Neuronal stem cell (in vitro differentiated cells): ENCODE results near the gene IFT22.
"Not testable (repeated sequence)": the region's sequence is repeated elsewhere in the genome, so short reads cannot be mapped to it uniquely, and the experiment has no call there.

Source experiments
- DNase-seq: peaks from one replicate; pipeline ENCODE4 v3.0.0-alpha.2; 2013; ENCODE audit warnings: low spot score
- H2AFZ ChIP-seq: one replicate; pipeline ENCODE4 v1.6.1; 2013; ENCODE audit warnings: mild to moderate bottlenecking, low read length, inconsistent platforms
- H2AK5ac ChIP-seq: 2 replicates; pipeline ENCODE4 v1.6.1; 2013; ENCODE audit warnings: low read depth, mild to moderate bottlenecking, inconsistent platforms, low read length, moderate library complexity, mixed read lengths
- H2BK120ac ChIP-seq: 2 replicates; pipeline ENCODE4 v1.6.1; 2013; ENCODE audit warnings: low read depth, mild to moderate bottlenecking, inconsistent platforms, low read length, moderate library complexity, mixed read lengths
- H2BK12ac ChIP-seq: one replicate; pipeline ENCODE4 v1.6.1; 2013; ENCODE audit warnings: low read length, inconsistent platforms
- H2BK15ac ChIP-seq: 2 replicates; pipeline ENCODE4 v1.6.1; 2013; ENCODE audit warnings: mild to moderate bottlenecking, low read length, inconsistent platforms, mixed read lengths
- H2BK5ac ChIP-seq: one replicate; pipeline ENCODE4 v1.6.1; 2013; ENCODE audit warnings: inconsistent platforms, mild to moderate bottlenecking, low read length, moderate library complexity
- H3K14ac ChIP-seq: one replicate; pipeline ENCODE4 v1.6.1; 2013; ENCODE audit warnings: low read length, inconsistent platforms
- H3K18ac ChIP-seq: 2 replicates; pipeline ENCODE4 v1.6.1; 2013; ENCODE audit warnings: low read length, inconsistent platforms
- H3K23ac ChIP-seq: 2 replicates; pipeline ENCODE4 v1.6.1; 2013; ENCODE audit warnings: low read depth, mild to moderate bottlenecking, mixed read lengths, low read length, inconsistent platforms; ENCODE audit not compliant: poor library complexity
- H3K27ac ChIP-seq: replicated peaks from 3 replicates; pipeline ENCODE4 v1.5.1; 2013; ENCODE audit warnings: low read length, inconsistent platforms
- H3K27me3 ChIP-seq, 3 experiments: 2 replicates each; pipeline ENCODE4 v1.6.1; 2013; ENCODE audit warnings: low read length in 3 of 3, mild to moderate bottlenecking in 2 of 3, inconsistent platforms in 1 of 3, low read depth in 1 of 3, mixed read lengths in 1 of 3, moderate library complexity in 1 of 3; ENCODE audit not compliant: control insufficient read depth in 3 of 3, insufficient read depth in 3 of 3
- H3K36me3 ChIP-seq, 2 donors: replicated peaks in 1 of 2; 2 replicates each; pipeline ENCODE4 v1.6.1; 2013; ENCODE audit warnings: low read length in 2 of 2; ENCODE audit not compliant: control insufficient read depth in 2 of 2, insufficient read depth in 2 of 2
- H3K4ac ChIP-seq: 2 replicates; pipeline ENCODE4 v1.6.1; 2013; ENCODE audit warnings: inconsistent platforms, mild to moderate bottlenecking, low read length, moderate library complexity
- H3K4me1 ChIP-seq, 2 donors: 1 replicate in 1 of 2; 2 replicates in 1 of 2; pipeline ENCODE4 v1.6.1; 2013; ENCODE audit warnings: low read length in 2 of 2, low read depth in 1 of 2; ENCODE audit not compliant: control insufficient read depth in 2 of 2, insufficient read depth in 1 of 2
- H3K4me2 ChIP-seq: one replicate; pipeline ENCODE4 v1.6.1; 2013; ENCODE audit warnings: mild to moderate bottlenecking, low read length, inconsistent platforms; ENCODE audit not compliant: insufficient read depth, poor library complexity, severe bottlenecking
- H3K4me3 ChIP-seq, 2 donors: 2 replicates each; pipeline ENCODE4 v1.5.1; 2013; ENCODE audit warnings: low read length in 2 of 2, mild to moderate bottlenecking in 2 of 2, inconsistent platforms in 1 of 2, moderate library complexity in 1 of 2
- H3K79me1 ChIP-seq: one replicate; pipeline ENCODE4 v1.6.1; 2013; ENCODE audit warnings: low read depth, mild to moderate bottlenecking, inconsistent platforms, low read length, moderate library complexity
- H3K9ac ChIP-seq: one replicate; pipeline ENCODE4 v1.6.1; 2013; ENCODE audit warnings: mild to moderate bottlenecking, low read depth, low read length, inconsistent platforms; ENCODE audit not compliant: poor library complexity
- H3K9me3 ChIP-seq, 2 donors: replicated peaks in 1 of 2; 2 replicates each; pipeline versions ENCODE3 to v1.6.1; 2013; ENCODE audit warnings: low read length in 2 of 2, mild to moderate bottlenecking in 2 of 2, inconsistent platforms in 1 of 2, low read depth in 1 of 2, mixed read lengths in 1 of 2, moderate library complexity in 1 of 2; ENCODE audit not compliant: control insufficient read depth in 2 of 2, insufficient read depth in 1 of 2
- H4K8ac ChIP-seq: one replicate; pipeline ENCODE4 v1.6.1; 2013; ENCODE audit warnings: low read depth, mild to moderate bottlenecking, inconsistent platforms, low read length, moderate library complexity
- H4K91ac ChIP-seq: one replicate; pipeline ENCODE4 v1.6.1; 2013; ENCODE audit warnings: low read length, low read depth, mild to moderate bottlenecking, inconsistent platforms; ENCODE audit not compliant: poor library complexity
- WGBS, 2 donors: extraction: QIAGEN DNeasy Blood & Tissue Kit; methylation state at CpG; one replicate each; pipeline ENCODE4 v1.1.7; 2013; ENCODE audit warnings: missing lambda C conversion rate in 2 of 2, mixed read lengths in 1 of 2; ENCODE audit not compliant: insufficient read length in 2 of 2, insufficient replicate concordance in 1 of 2; ENCODE audit errors: extremely low coverage in 2 of 2; 5-methylcytosine and 5-hydroxymethylcytosine counted together

IFT22 gene

DNA sequence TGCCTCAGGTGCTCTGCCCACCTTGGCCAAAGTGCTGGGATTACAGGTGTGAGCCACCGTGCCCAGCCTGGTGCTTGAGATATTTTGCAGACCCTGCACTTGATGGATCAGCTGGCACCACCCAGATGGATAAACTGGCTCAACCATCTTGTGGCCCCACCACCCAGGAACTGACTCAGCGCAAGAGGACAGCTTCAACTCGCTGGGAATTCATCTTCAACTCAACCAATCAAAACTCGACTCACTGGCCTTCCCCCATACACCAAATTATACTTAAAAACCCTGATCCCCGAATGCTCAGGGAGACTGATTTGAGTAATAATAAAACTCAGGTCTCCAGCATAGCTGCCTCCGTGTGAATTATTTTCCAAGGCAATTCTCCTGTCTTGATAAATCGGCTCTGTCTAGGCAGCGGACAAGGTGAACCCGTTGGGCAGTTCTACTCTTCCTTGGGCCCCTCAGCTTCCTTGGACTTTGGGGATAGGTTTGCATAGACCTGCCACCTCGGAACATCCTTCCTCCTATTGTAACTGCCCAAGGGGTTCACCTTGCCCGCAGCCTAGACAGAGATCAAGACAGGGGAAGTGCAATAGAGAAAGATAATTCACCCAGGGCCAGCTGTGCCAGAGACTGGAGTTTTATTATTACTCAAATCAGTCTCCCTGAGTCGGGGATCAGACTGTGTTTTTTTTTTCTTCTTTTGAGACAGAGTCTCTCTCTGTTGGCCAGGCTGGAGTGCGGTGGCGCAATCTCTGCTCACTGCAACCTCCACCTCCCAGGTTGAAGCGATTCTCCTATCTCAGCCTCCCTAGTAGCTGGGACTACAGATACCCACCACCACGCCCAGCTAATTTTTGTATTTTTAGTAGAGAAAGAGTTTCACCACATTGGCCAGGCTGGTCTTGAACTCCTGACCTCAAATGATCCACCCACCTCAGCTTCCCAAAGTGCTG is 28.3 kb downstream of the IFT22 start:
- H3K27me3 ChIP-seq, result peaks cover 0 to 53% (median 14%) of the 10 kb centered on the region in 3 experiments
- not testable (repeated sequence) for H2AFZ ChIP-seq, H4K91ac ChIP-seq, H2BK15ac ChIP-seq, H3K9me3 ChIP-seq, H2BK5ac ChIP-seq, H4K8ac ChIP-seq, H3K23ac ChIP-seq, H3K14ac ChIP-seq, H3K4me2 ChIP-seq, H3K4me1 ChIP-seq, H3K4me3 ChIP-seq, DNase-seq, H3K79me1 ChIP-seq, H3K18ac ChIP-seq, H2BK120ac ChIP-seq, H2BK12ac ChIP-seq, H3K4ac ChIP-seq, H3K27ac ChIP-seq, H3K9ac ChIP-seq, H2AK5ac ChIP-seq, H3K36me3 ChIP-seq
- WGBS, 2 donors, result no CpG with 5 or more reads among the region's 16 CpGs

DNA sequence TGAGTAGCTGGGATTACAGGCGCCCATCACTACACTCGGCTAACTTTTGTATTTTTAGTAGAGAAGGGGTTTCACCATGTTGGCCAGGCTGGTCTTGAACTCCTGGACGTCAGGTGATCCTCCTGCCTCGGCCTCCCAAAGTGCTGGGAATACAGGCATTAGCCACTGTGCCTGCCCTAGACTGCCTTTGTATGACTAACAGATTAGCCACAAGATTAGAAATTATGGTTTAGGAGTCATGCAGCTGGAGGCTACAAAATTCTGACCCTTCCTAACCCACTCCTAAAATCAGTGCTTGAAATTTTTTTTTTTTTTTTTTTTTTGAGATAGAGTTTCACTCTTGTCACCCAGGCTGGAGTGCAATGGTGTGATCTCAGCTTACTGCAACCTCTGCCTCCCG is 29.0 kb downstream of the IFT22 start:
- H2AK5ac ChIP-seq, H2BK15ac ChIP-seq, H3K23ac ChIP-seq, H3K4me1 ChIP-seq, H4K91ac ChIP-seq, DNase-seq, H2AFZ ChIP-seq, H3K9ac ChIP-seq, H2BK12ac ChIP-seq, H2BK5ac ChIP-seq, H4K8ac ChIP-seq, H2BK120ac ChIP-seq, H3K27ac ChIP-seq, H3K14ac ChIP-seq, H3K9me3 ChIP-seq, H3K4me3 ChIP-seq, H3K4ac ChIP-seq, H3K79me1 ChIP-seq, H3K36me3 ChIP-seq, H3K4me2 ChIP-seq, H3K18ac ChIP-seq: not testable (repeated sequence)
- WGBS, 2 donors, result no CpG with 5 or more reads among the region's 5 CpGs
- H3K27me3 ChIP-seq, result peaks cover 0 to 55% (median 12%) of the 10 kb centered on the region in 3 experiments

DNA sequence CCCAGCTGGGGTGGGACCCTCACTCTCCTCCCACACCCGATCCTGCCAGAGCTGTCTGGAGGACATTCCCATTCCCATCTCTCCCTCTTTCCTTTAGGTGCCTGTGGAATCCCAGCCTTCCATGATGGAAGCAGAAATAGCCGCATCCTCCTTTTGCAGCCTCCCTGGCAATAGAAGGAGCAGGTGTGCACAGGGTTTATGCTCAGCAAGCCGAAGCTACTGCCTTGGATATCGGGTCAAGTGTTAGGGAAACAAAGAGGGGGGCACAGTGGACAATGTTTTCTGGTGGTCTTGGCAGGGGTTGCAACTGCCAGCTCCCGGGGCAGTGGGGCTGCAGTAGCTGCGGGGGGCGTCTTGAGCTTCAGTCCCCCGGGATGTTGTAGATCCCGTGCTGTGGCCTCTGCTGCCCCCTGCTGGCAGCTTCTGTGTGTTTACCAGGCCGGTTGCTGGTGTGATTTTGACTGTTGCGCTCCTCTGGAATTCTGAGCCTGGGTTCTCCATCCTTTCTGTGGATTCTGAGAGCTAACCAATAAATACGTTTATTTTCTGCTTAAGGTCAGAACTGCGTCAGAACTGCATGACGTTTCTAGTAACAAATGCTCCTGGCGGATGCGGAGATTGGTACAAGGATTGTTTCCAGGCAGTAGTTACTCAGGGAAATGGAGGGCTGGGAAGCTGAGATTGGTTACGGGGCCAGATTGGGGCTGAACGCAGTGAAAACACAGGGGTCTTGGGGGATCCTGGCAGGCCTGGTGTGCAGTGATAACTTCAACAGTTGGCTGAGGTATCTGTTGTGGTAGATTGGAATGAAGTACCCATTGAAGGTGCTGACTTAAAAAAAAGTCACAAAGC is 31.2 kb downstream of the IFT22 start:
- not testable (repeated sequence) for H3K14ac ChIP-seq, H3K4me2 ChIP-seq, H4K91ac ChIP-seq, H3K18ac ChIP-seq, H2BK12ac ChIP-seq, DNase-seq, H2BK5ac ChIP-seq, H3K27ac ChIP-seq, H3K9me3 ChIP-seq, H3K4me1 ChIP-seq, H3K4ac ChIP-seq, H3K9ac ChIP-seq, H2BK120ac ChIP-seq, H3K79me1 ChIP-seq, H4K8ac ChIP-seq, H2AK5ac ChIP-seq, H3K36me3 ChIP-seq, H3K23ac ChIP-seq, H2BK15ac ChIP-seq
- H3K4me3 ChIP-seq, result peak overlapping the region in 1 of 2 donors; percentile 7
- H3K27me3 ChIP-seq, result peaks cover 0 to 53% (median 12%) of the 10 kb centered on the region in 3 experiments
- WGBS, 2 donors, result no CpG with 5 or more reads among the region's 18 CpGs
- H2AFZ ChIP-seq, result peak overlapping the region; percentile 34

DNA sequence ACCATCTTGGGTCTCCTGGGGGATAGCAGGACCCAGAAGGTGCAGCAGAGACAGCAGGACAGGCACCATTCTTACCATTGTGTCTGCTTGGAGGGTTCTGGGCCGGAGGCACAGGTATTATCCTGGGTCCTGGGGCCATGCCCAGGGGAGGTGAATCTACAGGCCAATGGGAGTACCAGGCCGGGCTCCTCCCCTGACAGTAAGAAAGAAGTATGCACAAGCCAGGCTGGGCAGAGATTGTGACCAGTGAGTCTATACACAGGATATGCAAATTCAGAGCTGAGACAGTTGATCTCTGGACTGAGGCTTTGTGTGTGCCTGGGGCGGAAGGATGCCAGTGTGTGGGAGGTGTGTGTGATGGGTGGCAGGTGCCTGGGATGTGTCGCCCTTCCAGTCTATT is 31.9 kb downstream of the IFT22 start:
- not testable (repeated sequence) for H3K79me1 ChIP-seq, H2BK15ac ChIP-seq, DNase-seq, H3K9me3 ChIP-seq, H3K18ac ChIP-seq, H3K9ac ChIP-seq, H2BK5ac ChIP-seq, H3K14ac ChIP-seq, H3K4me3 ChIP-seq, H4K91ac ChIP-seq, H2AFZ ChIP-seq, H3K4me2 ChIP-seq, H3K4me1 ChIP-seq, H2AK5ac ChIP-seq, H2BK120ac ChIP-seq, H3K27ac ChIP-seq, H3K23ac ChIP-seq, H4K8ac ChIP-seq, H3K36me3 ChIP-seq, H3K4ac ChIP-seq, H2BK12ac ChIP-seq
- peaks cover 0 to 46% (median 12%) of the 10 kb centered on the region in 3 experiments for H3K27me3 ChIP-seq
- no CpG with 5 or more reads among the region's 4 CpGs for WGBS, 2 donors
